ENCODE results near the gene DTL. TPM values are rescaled to one million over a fixed set of nuclear protein-coding genes. Genes with fewer than 3 reads are reported as not detected.

The DTL gene
- total RNA-seq, 1 experiment from 2014 or later, result 26.7 TPM

GRCh38 chr1:212142883-212143530 lies 107.5 kb downstream of the DTL start:
- ATAC-seq (no peak), DNase-seq (ENCODE audit: low read depth, low spot score) (no peak)
- intact Hi-C loops (cut with micrococcal nuclease; ENCODE audit: unreplicated experiment) (no loop called here), in situ Hi-C loops (cut with HindIII; ENCODE audit: low pct_unique_long_range_greater_than_20kb, low sequenced_read_pairs) (no loop called here)
- Histone ChIP-seq H3K27me3 (ENCODE audit: control insufficient read depth, insufficient read depth, low read length) (no peaks in the 10 kb centered on the region), H3K4me3 (ENCODE audit: low read depth in 2 of 2, low read length in 2 of 2) (no peak overlapping the region), H3K36me3 (ENCODE audit: control insufficient read depth, insufficient read depth, low read length) (no peaks in the 10 kb centered on the region), H3K9me3 (ENCODE audit: control insufficient read depth, insufficient read depth, low read depth, low read length) (no peaks in the 10 kb centered on the region), H3K4me1 (ENCODE audit: control insufficient read depth, insufficient read depth, low read length) (no peaks in the 10 kb centered on the region), H3K27ac (ENCODE audit: low read length) (no peak overlapping the region)
- no TSS peak for BruUV-seq (replicated peaks)
- no peak for TF ChIP-seq CTCF (IDR thresholded peaks at IDR 0.05)
- no peak for TF ChIP-seq POLR2AphosphoS5 (IDR thresholded peaks at IDR 0.05; ENCODE audit: low read depth, low read length)
- no peak for TF ChIP-seq REST (IDR thresholded peaks at IDR 0.05; ENCODE audit: insufficient read depth in 1 of 2, low read depth in 2 of 2, low read length in 1 of 2)
- TF ChIP-seq TCF7L2 (IDR thresholded peaks at IDR 0.05; ENCODE audit: low read depth, low read length), result no peak
- TF ChIP-seq SIN3A (IDR thresholded peaks at IDR 0.05; ENCODE audit: borderline replicate concordance, insufficient read depth, low read depth, low read length), result no peak
- CTCF ChIA-PET, result no interaction called here
- POLR2A ChIA-PET, result no interaction called here

GRCh38 chr1:212147581-212148033 lies 112.1 kb downstream of the DTL start:
- Histone ChIP-seq H3K36me3 (ENCODE audit: control insufficient read depth, insufficient read depth, low read length) (no peaks in the 10 kb centered on the region), H3K4me3 (ENCODE audit: low read depth in 2 of 2, low read length in 2 of 2) (no peak overlapping the region), H3K27ac (ENCODE audit: low read length) (no peak overlapping the region), H3K4me1 (ENCODE audit: control insufficient read depth, insufficient read depth, low read length) (no peaks in the 10 kb centered on the region), H3K9me3 (ENCODE audit: control insufficient read depth, insufficient read depth, low read depth, low read length) (no peaks in the 10 kb centered on the region), H3K27me3 (ENCODE audit: control insufficient read depth, insufficient read depth, low read length) (no peaks in the 10 kb centered on the region)
- POLR2A ChIA-PET, result interaction anchor here (0.7 kb wide), 2 partner anchors 9 to 211 kb away, joined by 3 to 10 read pairs; no protein-coding TSS in a partner anchor
- in situ Hi-C loops (cut with HindIII; ENCODE audit: low pct_unique_long_range_greater_than_20kb, low sequenced_read_pairs) (no loop called here), intact Hi-C loops (cut with micrococcal nuclease; ENCODE audit: unreplicated experiment) (no loop called here)
- CTCF ChIA-PET, result no interaction called here
- no peak for DNase-seq (ENCODE audit: low read depth, low spot score)
- TF ChIP-seq CTCF (IDR thresholded peaks at IDR 0.05), result no peak
- no peak for TF ChIP-seq POLR2AphosphoS5 (IDR thresholded peaks at IDR 0.05; ENCODE audit: low read depth, low read length)
- no peak for TF ChIP-seq SIN3A (IDR thresholded peaks at IDR 0.05; ENCODE audit: borderline replicate concordance, insufficient read depth, low read depth, low read length)
- no peak for TF ChIP-seq REST (IDR thresholded peaks at IDR 0.05; ENCODE audit: insufficient read depth in 1 of 2, low read depth in 2 of 2, low read length in 1 of 2)
- no peak for TF ChIP-seq TCF7L2 (IDR thresholded peaks at IDR 0.05; ENCODE audit: low read depth, low read length)
- ATAC-seq, result no peak
- no TSS peak for BruUV-seq (replicated peaks)
